Measurements from ENCODE around the gene TUBGCP6. TPM values are rescaled to one million over a fixed set of nuclear protein-coding genes. Genes with fewer than 3 reads are reported as not detected.
"Not testable (repeated sequence)": the region's sequence is repeated elsewhere in the genome, so short reads cannot be mapped to it uniquely, and the experiment has no call there.

Gene TUBGCP6
- total RNA-seq, 4 donors from 2014 or later, result 20.3 to 44.3 (median 32.2) TPM

DNA sequence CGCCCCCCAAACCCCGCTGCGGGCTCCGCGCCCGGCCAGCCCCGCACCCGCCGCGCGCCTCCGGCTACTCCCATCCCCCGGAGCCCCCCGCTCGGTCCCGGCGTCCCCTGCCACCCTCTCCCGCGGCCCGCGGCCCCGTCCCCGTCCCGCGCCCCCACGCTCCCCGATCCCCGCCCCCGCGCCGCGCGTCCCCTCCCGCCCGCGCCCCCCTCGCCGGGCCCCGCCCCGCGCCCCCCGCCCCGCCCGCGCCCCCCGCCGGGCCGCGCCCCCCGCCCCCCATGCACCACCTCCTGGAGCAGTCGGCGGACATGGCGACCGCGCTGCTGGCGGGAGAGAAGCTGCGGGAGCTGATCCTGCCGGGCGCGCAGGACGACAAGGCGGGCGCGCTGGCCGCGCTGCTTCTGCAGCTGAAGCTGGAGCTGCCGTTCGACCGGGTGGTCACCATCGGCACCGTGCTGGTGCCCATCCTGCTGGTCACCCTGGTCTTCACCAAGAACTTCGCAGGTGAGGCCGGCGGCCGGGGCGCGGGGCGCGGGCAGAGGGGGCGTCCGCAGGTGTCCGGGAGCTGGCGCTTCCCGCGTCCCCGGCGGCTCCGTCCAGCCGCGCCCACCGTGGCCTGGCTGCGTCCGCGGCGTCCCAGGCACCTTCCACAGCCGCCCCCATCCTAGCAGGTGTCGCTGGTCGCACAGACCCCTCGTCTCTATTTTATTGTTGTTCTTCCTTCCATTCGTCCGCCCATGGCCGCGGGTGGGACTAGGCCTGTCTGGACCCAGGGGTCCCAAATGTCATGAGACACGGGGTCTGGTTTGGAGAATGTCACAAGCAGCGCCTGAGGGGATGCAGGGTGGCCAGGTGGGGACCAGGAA, 74.1 kb downstream of the TUBGCP6 start, which contains the start of gene PANX2:
PANX2 (plus strand) TSS at position 279 of the 866 bp plus-strand sequence; CDS start at position 279, 0 bp downstream.
- no peak for DNase-seq
- H3K27me3 ChIP-seq, result peaks cover 0 to 65% (median 2%) of the 10 kb centered on the region in 4 donors
- H3K36me3 ChIP-seq, result no peaks in the 10 kb centered on the region
- 0 to 20% methylated on average over 2 to 18 of the region's 105 CpGs for WGBS, 2 donors
- peaks cover 3 to 28% (median 23%) of the 10 kb centered on the region in 3 donors for H3K4me1 ChIP-seq
- intact Hi-C loops (cut with DNase I), result no loop called here
- TF ChIP-seq POLR2A (IDR thresholded peaks at IDR 0.05), result no peak
- no peak for TF ChIP-seq CTCF (IDR thresholded peaks at IDR 0.05)
- H3K4me3 ChIP-seq, result peak within 1 kb of the TSS; percentile 47 to 84 (median 57)
- H3K27ac ChIP-seq, result peak within 1 kb of the TSS in 3 of 4 donors; percentile 30 to 54 (median 44)
- H3K9me3 ChIP-seq, result no peaks in the 10 kb centered on the region

- peaks cover 0 to 65% (median 2%) of the 10 kb centered on the region in 4 donors for H3K27me3 ChIP-seq
- H3K27ac ChIP-seq, result peak overlapping the region in 3 of 4 donors; percentile 30 to 54 (median 44)
- no peak for TF ChIP-seq POLR2A (IDR thresholded peaks at IDR 0.05)
- no peak for TF ChIP-seq CTCF (IDR thresholded peaks at IDR 0.05)
- DNase-seq, result no peak
- H3K4me1 ChIP-seq, result peaks cover 3 to 28% (median 23%) of the 10 kb centered on the region in 3 donors
- no peaks in the 10 kb centered on the region for H3K9me3 ChIP-seq
- intact Hi-C loops (cut with DNase I), result no loop called here
- WGBS, 2 donors, result no CpG with 5 or more reads among the region's 70 CpGs
- no peaks in the 10 kb centered on the region for H3K36me3 ChIP-seq
- peak overlapping the region; percentile 47 to 84 (median 57) for H3K4me3 ChIP-seq
Observed at GRCh38 chr22:50169774-50170341, 75.0 kb downstream of the TUBGCP6 start.

GRCh38 chr22:50169181-50169759, 75.6 kb downstream of the TUBGCP6 start:
- intact Hi-C loops (cut with DNase I), result no loop called here
- Histone ChIP-seq H3K9me3 (no peaks in the 10 kb centered on the region), H3K4me3 (peak overlapping the region; percentile 47 to 84 (median 57)), H3K4me1 (peaks cover 3 to 28% (median 23%) of the 10 kb centered on the region in 3 donors), H3K36me3 (no peaks in the 10 kb centered on the region), H3K27ac (peak overlapping the region in 2 of 4 donors; percentile 30 to 54), H3K27me3 (peaks cover 0 to 60% (median 2%) of the 10 kb centered on the region in 4 donors)
- no peak for DNase-seq
- TF ChIP-seq POLR2A (IDR thresholded peaks at IDR 0.05), result no peak
- TF ChIP-seq CTCF (IDR thresholded peaks at IDR 0.05), result no peak
- WGBS, 2 donors, result 36 to 52% methylated on average over 9 to 11 of the region's 36 CpGs

GRCh38 chr22:50168490-50169180, 76.2 kb downstream of the TUBGCP6 start:
- H3K36me3 ChIP-seq; H3K27ac ChIP-seq; H3K4me3 ChIP-seq; DNase-seq; intact Hi-C loops (cut with DNase I); H3K9me3 ChIP-seq: not testable (repeated sequence)
- peaks cover 3 to 28% (median 23%) of the 10 kb centered on the region in 3 donors for H3K4me1 ChIP-seq
- 70 to 79% methylated on average over 5 of the region's 5 CpGs for WGBS, 2 donors
- H3K27me3 ChIP-seq, result peaks cover 0 to 55% (median 2%) of the 10 kb centered on the region in 4 donors

Measured in esophagus squamous epithelium (tissue), 5 donors.